ENCODE results near the gene CNTD1.

DNA sequence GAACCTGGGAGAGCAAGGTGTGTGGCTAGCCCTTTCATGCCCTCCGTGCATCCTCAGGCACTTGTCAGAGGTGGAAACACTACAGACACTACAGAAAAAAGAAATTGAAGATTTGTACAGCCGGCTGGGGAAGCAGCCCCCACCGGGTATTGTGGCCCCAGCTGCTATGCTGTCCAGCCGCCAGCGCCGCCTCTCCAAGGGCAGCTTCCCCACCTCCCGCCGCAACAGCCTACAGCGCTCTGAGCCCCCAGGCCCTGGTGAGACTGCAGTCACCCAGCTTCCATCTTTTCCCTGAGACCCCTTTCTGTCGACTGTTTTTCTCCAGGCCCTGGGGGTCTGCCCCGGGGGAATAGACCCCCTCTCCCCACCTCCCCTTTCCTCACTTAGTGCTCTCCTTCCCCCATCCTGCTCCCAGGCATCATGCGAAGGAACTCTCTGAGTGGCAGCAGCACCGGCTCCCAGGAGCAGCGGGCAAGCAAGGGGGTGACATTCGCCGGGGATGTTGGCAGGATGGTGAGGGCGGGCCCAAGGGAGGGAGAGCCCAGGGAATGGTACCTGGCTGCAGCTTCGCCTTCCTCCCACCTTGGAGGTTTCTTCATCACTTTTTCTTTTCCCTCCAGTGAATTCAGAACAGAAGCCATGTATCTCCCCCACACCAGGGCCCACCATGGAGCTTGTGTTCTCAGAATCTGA, 2.4 kb upstream of the CNTD1 start:
- TF ChIP-seq, protein P1, sequence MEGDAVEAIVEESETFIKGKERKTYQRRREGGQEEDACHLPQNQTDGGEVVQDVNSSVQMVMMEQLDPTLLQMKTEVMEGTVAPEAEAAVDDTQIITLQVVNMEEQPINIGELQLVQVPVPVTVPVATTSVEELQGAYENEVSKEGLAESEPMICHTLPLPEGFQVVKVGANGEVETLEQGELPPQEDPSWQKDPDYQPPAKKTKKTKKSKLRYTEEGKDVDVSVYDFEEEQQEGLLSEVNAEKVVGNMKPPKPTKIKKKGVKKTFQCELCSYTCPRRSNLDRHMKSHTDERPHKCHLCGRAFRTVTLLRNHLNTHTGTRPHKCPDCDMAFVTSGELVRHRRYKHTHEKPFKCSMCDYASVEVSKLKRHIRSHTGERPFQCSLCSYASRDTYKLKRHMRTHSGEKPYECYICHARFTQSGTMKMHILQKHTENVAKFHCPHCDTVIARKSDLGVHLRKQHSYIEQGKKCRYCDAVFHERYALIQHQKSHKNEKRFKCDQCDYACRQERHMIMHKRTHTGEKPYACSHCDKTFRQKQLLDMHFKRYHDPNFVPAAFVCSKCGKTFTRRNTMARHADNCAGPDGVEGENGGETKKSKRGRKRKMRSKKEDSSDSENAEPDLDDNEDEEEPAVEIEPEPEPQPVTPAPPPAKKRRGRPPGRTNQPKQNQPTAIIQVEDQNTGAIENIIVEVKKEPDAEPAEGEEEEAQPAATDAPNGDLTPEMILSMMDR (IDR thresholded peaks at IDR 0.05) = no peak
- TF ChIP-seq POLR2A (IDR thresholded peaks at IDR 0.05) = no peak

Data from lower leg skin (tissue), 3 donors.